Activated T-helper 9 cell treated with anti-CD3 and anti-CD28 coated beads, Interleukin-2, amount 50 U/mL, for 16 hours (primary cell): Measurements from ENCODE around the gene STMN3.
"Not testable (repeated sequence)": the region's sequence is repeated elsewhere in the genome, so short reads cannot be mapped to it uniquely, and the experiment has no call there.

Experiments
- DNase-seq: peaks from one replicate; pipeline ENCODE4 v3.0.0-alpha.2; 2020; ENCODE audit warnings: low read depth

STMN3 gene

GRCh38 chr20:63635431-63636141, 17.6 kb downstream of the STMN3 start:
- DNase-seq, result no peak

DNA sequence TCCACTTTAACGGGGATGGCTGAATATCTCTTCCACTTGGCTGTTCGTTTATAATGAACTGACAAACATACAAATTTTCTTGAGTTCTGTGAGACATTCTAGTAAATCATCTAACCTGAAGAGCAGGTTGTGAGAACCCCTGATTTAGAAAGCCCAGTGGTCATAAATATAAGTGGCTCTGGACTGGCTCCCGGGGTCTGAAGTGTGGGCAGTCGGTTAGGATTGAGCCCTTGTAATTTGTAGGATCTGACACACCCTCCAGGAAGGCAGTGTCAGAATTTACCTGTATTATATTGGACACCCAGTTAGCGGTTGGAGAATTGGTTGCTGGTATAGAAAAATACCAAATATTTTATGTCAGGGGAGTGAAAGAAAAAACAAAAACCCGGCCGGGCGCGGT, 19.5 kb downstream of the STMN3 start:
- DNase-seq, result no peak

DNA sequence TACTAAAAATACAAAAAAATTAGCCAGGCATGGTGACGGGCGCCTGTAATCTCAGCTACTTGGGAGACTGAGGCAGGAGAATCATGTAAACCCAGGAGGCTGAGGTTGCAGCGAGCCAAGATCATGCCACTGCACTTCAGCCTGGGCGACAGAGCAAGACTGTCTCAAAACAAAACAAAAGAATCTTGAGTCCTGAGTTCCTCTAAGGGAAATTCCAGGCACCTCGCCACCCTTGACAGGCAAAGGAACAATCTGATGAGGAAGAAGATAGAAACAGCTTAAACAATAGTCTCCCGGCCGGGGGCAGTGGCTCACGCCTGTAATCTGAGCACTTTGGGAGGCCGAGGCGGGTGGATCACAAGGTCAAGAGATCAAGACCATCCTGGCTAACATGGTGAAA, 21.8 kb downstream of the STMN3 start:
- DNase-seq, result not testable (repeated sequence)

GRCh38 chr20:63630956-63631355, 22.3 kb downstream of the STMN3 start:
- not testable (repeated sequence) for DNase-seq

DNA sequence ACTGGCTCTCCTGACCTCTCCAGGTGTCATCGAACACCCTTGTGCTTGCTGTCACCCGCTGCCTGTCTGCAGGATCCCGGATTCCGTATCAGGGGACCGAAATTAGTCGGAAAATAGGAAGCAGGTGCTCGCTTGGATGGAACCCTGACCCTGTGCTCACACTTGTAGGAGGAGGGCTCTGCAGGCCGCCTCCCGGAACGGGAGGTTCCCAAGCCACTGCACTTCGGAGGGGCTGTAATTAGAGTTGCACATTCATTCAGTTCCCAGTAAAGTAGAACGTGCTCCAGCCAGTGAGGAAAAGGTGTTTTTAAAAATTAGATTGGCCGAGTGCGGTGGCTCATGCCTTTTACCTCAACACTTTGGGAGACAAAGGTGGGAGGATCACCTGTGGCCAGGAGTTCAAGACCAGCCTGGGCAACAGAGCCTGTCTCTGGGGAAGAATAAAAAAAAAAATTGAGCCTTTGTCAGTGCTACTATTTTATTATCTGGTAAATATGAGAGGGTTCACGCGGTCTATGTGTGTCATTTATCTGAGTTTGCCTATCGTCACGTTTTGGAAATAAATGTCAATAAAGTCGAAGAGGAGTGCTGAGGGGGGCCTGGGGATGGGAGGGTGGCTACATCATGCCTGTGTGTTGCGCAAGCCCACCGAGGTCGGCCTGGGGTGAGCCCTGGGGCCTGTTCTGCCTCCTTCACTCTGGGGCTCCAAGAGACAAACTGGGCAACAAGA, 24.8 kb downstream of the STMN3 start:
- DNase-seq, result peak; percentile 50

DNA sequence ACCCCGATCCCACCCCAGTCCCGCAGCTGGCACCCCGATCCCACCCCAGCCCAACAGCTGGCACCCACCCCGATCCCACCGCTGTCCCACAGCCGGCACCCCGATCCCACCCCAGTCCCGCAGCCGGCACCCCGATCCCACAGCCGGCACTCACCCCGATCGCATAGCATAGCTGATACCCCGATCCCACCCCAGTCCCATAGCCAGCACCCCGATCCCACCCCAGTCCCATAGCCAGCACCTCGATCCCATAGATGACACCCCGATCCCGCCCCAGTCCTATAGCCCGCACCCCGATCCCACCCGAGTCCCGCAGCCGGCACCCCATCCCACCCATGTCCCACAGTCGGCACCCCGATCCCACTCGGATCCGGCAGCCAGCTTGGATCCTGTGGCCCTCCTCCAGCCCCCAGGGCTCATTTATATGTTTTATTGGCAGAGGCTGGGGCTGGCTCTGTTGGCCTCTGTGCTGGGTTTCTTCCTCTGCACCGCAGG, 25.4 kb downstream of the STMN3 start:
- DNase-seq, result no peak

DNA sequence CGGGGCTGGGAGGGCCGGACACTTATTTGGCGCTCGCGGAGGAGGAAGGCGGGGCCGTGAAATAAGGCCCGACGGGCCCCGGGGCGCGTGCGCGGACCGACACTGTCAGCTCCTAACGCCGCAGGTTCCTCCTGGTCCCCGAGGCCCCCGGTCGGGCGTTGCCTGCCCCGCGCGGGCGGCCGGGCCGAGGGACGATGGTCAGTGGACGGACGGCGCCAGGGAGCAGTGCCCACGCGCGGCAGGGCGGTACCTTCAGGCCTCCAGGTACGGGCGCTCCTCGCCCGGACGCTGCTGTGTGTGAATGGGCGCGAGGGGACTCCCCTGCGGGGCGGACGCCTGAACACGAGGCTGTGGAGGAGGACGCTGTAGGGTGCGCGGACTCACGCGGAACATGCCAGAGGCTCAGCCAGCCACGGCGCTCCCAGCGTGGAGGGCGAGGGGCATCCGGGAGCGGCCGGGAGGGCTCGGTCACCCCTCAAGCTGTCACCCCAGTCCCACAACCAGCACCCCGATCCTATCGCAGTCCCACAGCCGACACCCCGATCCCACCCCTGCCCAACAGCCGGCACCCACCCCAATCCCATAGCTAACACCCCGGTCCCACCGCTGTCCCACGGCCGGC, 26.0 kb downstream of the STMN3 start:
- peak; percentile 92 for DNase-seq

- DNase-seq, result peak; percentile 67
Observed at GRCh38 chr20:63626424-63627128, 26.6 kb downstream of the STMN3 start, which contains the start of gene GMEB2. Gene GMEB2, minus strand, starts transcription at chr20:63627101. Its CDS starts 7,704 bp downstream, at chr20:63619397.

GRCh38 chr20:63625771-63626423, 27.3 kb downstream of the STMN3 start:
- DNase-seq, result no peak

- no peak for DNase-seq
Observed at GRCh38 chr20:63624486-63624885, 28.7 kb downstream of the STMN3 start.

DNA sequence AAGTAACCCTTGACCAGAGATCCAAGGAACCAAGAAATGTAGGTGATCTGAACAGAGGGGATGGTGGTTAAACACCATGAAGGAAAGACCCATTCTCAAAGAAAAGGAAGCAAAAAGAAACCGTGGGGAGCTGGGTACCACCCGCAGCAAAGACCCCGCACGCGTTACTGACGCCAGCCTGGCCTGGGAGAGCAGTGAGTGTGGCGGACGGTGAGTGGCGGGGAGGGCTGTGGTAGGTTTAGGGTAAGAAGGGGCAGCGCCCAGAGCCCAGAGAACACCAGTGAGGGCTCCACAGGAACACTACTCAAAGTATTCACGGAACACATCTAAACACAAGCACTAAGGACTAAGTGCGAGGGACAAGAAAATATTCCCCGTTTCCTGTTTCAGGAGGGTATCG, 30.5 kb downstream of the STMN3 start:
- DNase-seq, result no peak

DNA sequence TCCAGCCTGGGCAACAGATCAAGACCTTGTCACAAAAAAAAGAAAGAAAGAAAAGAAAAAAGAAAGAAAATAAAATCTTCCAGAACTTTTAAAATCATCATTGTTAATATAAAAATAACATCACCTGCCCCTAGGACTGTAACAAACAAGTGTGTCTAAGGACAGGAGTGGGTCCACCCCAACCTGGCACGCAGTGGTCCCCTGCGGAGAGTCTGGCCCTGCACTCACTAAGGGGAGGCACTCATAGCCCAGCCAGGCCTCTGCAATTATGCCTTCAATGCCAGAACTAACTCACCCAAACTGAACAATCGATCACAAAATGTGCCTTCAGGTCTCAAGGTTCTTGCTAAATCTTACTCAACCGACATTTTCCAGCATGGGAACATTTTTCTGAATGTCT, 31.1 kb downstream of the STMN3 start:
- no peak for DNase-seq

GRCh38 chr20:63620991-63621390, 32.2 kb downstream of the STMN3 start:
- DNase-seq, result no peak

- DNase-seq, result no peak
Observed at GRCh38 chr20:63619505-63619904, 33.7 kb downstream of the STMN3 start.

DNA sequence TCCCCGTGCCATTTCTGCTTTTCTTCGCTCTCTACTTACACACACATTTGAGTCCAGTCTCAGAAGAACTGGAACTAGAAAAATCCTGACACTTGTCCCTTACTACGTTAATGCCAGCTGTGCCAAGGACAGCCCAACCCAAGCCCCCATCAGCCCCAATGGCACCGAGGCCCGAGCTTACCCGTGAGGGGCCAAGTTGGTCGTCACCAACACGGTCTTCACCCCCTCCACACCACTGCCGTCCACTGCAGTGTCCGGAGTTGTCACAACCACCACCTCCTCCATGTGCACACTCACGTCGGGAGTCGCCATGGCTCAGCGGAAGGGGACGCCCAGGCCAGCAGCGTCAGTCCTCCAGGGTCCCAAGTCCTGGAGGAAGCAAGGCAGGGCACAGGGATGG, 34.1 kb downstream of the STMN3 start:
- no peak for DNase-seq

DNA sequence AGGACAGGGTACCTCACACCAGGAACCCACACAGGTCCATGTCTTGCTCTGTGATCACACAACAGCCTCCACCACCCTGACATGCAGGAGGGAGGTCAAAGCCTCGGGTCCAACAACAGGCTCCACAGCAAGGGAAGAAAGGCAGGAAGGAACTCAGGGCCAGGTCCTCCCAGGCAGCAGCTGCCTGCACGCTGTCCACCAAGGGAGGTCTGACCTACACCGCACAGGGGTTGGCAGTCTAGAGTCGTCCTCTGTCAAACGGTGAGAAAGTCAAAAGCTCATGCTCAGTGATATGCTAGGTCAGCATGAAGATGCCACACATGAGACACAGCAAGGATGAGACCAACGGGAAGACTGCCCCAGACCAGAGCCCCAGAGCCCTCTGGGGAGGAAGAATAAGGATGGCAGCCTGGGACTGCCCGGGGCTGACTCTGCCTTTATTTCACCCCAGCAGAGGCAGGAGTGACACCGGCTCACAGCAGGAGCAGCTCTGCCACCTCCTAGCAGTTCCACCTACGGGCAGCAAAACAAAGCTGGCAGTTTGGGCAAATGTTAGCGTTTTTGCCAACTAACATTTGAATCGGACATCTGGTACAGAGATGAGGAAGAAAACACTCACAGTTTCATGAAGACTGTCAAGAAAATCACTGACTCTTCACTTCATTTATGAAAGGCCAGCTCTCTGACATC, 34.8 kb downstream of the STMN3 start:
- no peak for DNase-seq

GRCh38 chr20:63617876-63618265, 35.4 kb downstream of the STMN3 start:
- DNase-seq, result no peak

GRCh38 chr20:63617092-63617875, 35.9 kb downstream of the STMN3 start:
- DNase-seq, result no peak

GRCh38 chr20:63613863-63614594, 39.2 kb downstream of the STMN3 start:
- not testable (repeated sequence) for DNase-seq
